ENCODE measurements around the gene PKIG. TPM values are rescaled to one million over a fixed set of nuclear protein-coding genes. Genes with fewer than 3 reads are reported as not detected.
A peak's percentile ranks its signal among the peaks of the same experiment; 100 is the strongest.

Gene PKIG
- polyA plus RNA-seq, 3 donors, result 0.67 to 1.4 (median 0.84) TPM

- no peak overlapping the region for H3K4me3 ChIP-seq (replicated peaks in 1 of 3; ENCODE audit: low read depth in 2 of 3, low read length in 3 of 3)
- H2AFZ ChIP-seq (ENCODE audit: insufficient read depth, low read depth, low read length, poor library complexity, severe bottlenecking), result peak overlapping the region; percentile 53
- peak overlapping the region in 6 of 7 donors; percentile 80 to 94 (median 90) for H3K27ac Mint-ChIP-seq
- 66% methylated on average over 8 of the region's 8 CpGs for WGBS (ENCODE audit: insufficient coverage)
- TF ChIP-seq CTCF (IDR thresholded peaks at IDR 0.05), result no peak
- no peak overlapping the region for H3K4me3 Mint-ChIP-seq
- H3K27me3 ChIP-seq (ENCODE audit: control insufficient read depth in 2 of 2, insufficient read depth in 2 of 2, low read length in 2 of 2), result no peaks in the 10 kb centered on the region
- H3K4me1 Mint-ChIP-seq, result peaks cover 73% of the 10 kb centered on the region
- H3K36me3 Mint-ChIP-seq, result peaks cover 0 to 2% of the 10 kb centered on the region in 2 donors
- DNase-seq, result peak in 2 of 3 donors; percentile 43 to 52
- intact Hi-C loops (cut with micrococcal nuclease), result loop anchor here in 1 of 2 donors (10.0 kb wide), 1 partner anchor 321 kb away; the partner anchor contains the start of genes STK4 and TOMM34
- peak overlapping the region; percentile 30 to 71 for H3K27ac ChIP-seq (ENCODE audit: low read depth in 1 of 2, low read length in 2 of 2)
- peaks cover 0 to 8% (median 5%) of the 10 kb centered on the region in 7 donors for H3K9me3 Mint-ChIP-seq
- H3K9ac ChIP-seq (ENCODE audit: insufficient read depth, low read length, poor library complexity, severe bottlenecking), result peak overlapping the region; percentile 15
- H3K4me2 ChIP-seq (replicated peaks; ENCODE audit: extremely low read depth, low read length, poor library complexity, severe bottlenecking), result no peak overlapping the region
- no peaks in the 10 kb centered on the region for H3K36me3 ChIP-seq (replicated peaks in 1 of 2; ENCODE audit: control insufficient read depth in 1 of 2, insufficient read depth in 2 of 2, low read length in 2 of 2)
- peaks cover 1 to 5% (median 4%) of the 10 kb centered on the region in 3 donors for H3K27me3 Mint-ChIP-seq (ENCODE audit: low read depth in 3 of 3)
- peaks cover 4% of the 10 kb centered on the region for H3K79me2 ChIP-seq (ENCODE audit: insufficient read depth, low read length)
- no peaks in the 10 kb centered on the region for H4K20me1 ChIP-seq (ENCODE audit: insufficient read depth, low read length)
- H3K4me1 ChIP-seq (ENCODE audit: control insufficient read depth in 1 of 2, insufficient read depth in 2 of 2, low read length in 2 of 2), result peaks cover 71 to 80% of the 10 kb centered on the region in 2 donors
- H3K9me3 ChIP-seq (replicated peaks in 1 of 2; ENCODE audit: control insufficient read depth in 1 of 2, insufficient read depth in 1 of 2, low read length in 2 of 2), result peaks cover 0 to 5% of the 10 kb centered on the region in 2 donors
Measured at GRCh38 chr20:44644230-44644617, 61.8 kb downstream of the PKIG start.

- TF ChIP-seq CTCF (IDR thresholded peaks at IDR 0.05), result no peak
- no peaks in the 10 kb centered on the region for H3K36me3 ChIP-seq (replicated peaks in 1 of 2; ENCODE audit: control insufficient read depth in 1 of 2, insufficient read depth in 2 of 2, low read length in 2 of 2)
- peaks cover 75 to 83% of the 10 kb centered on the region in 2 donors for H3K4me1 ChIP-seq (ENCODE audit: control insufficient read depth in 1 of 2, insufficient read depth in 2 of 2, low read length in 2 of 2)
- H3K4me1 Mint-ChIP-seq, result peaks cover 76% of the 10 kb centered on the region
- peak overlapping the region; percentile 17 for H3K4me2 ChIP-seq (replicated peaks; ENCODE audit: extremely low read depth, low read length, poor library complexity, severe bottlenecking)
- DNase-seq, result peak; percentile 34 to 57 (median 52)
- no peak overlapping the region for H3K4me3 ChIP-seq (replicated peaks in 1 of 3; ENCODE audit: low read depth in 2 of 3, low read length in 3 of 3)
- H3K9me3 Mint-ChIP-seq, result peaks cover 0 to 8% (median 5%) of the 10 kb centered on the region in 7 donors
- H3K27ac Mint-ChIP-seq, result peak overlapping the region; percentile 52 to 94 (median 90)
- WGBS (ENCODE audit: insufficient coverage), result 26% methylated on average over 7 of the region's 7 CpGs
- intact Hi-C loops (cut with micrococcal nuclease), result loop anchor here in 1 of 2 donors (10.0 kb wide), 1 partner anchor 320 kb away; the partner anchor contains the start of genes STK4 and TOMM34
- H3K27ac ChIP-seq (ENCODE audit: low read depth in 1 of 2, low read length in 2 of 2), result peak overlapping the region; percentile 30 to 71
- H4K20me1 ChIP-seq (ENCODE audit: insufficient read depth, low read length), result no peaks in the 10 kb centered on the region
- peaks cover 4% of the 10 kb centered on the region for H3K79me2 ChIP-seq (ENCODE audit: insufficient read depth, low read length)
- H3K27me3 Mint-ChIP-seq (ENCODE audit: low read depth in 3 of 3), result peaks cover 1 to 4% (median 3%) of the 10 kb centered on the region in 3 donors
- peak overlapping the region in 1 of 2 donors; percentile 24 for H3K4me3 Mint-ChIP-seq
- H3K27me3 ChIP-seq (ENCODE audit: control insufficient read depth in 2 of 2, insufficient read depth in 2 of 2, low read length in 2 of 2), result no peaks in the 10 kb centered on the region
- H3K9ac ChIP-seq (ENCODE audit: insufficient read depth, low read length, poor library complexity, severe bottlenecking), result peak overlapping the region; percentile 15
- H2AFZ ChIP-seq (ENCODE audit: insufficient read depth, low read depth, low read length, poor library complexity, severe bottlenecking), result peak overlapping the region; percentile 53
- H3K36me3 Mint-ChIP-seq, result peaks cover 0 to 2% of the 10 kb centered on the region in 2 donors
- H3K9me3 ChIP-seq (replicated peaks in 1 of 2; ENCODE audit: control insufficient read depth in 1 of 2, insufficient read depth in 1 of 2, low read length in 2 of 2), result peaks cover 0 to 5% of the 10 kb centered on the region in 2 donors
Measured at GRCh38 chr20:44644667-44645131, 62.3 kb downstream of the PKIG start.
